A549 (cell line): ENCODE data around the gene TNIK.

Source experiments
- CHD4 ChIP-seq: fragments of 200-600 bp; sonication (generic); IDR thresholded peaks from 2 replicates; pipeline ENCODE4 v1.6.1; 2016; ENCODE audit warnings: antibody characterized with exemption, mild to moderate bottlenecking, borderline replicate concordance
- CTCF ChIP-seq: fragments of >200 bp; sonication (Bioruptor Twin); formaldehyde crosslinking; IDR thresholded peaks from 3 replicates; pipeline ENCODE4 v1.5.1; 2016
- E2F6 ChIP-seq: IDR thresholded peaks from 2 replicates; pipeline ENCODE4 v1.6.1; 2012; ENCODE audit warnings: low read depth, borderline replicate concordance
- ELK1 ChIP-seq: fragments of 150-350 bp; IDR thresholded peaks from 2 replicates; pipeline ENCODE4 v1.6.1; 2014; ENCODE audit warnings: low read depth, mild to moderate bottlenecking, low read length
- MAFK ChIP-seq: fragments of 450-650 bp; IDR thresholded peaks from 2 replicates; pipeline ENCODE4 v1.6.1; 2014; ENCODE audit not compliant: partially characterized antibody
- POLR2A ChIP-seq: IDR thresholded peaks from 2 replicates; pipeline ENCODE4 v1.6.1; 2012; ENCODE audit warnings: mild to moderate bottlenecking, low read length
- ZC3H11A ChIP-seq: fragments of 450-650 bp; IDR thresholded peaks from 2 replicates; pipeline ENCODE4 v1.6.1; 2014; ENCODE audit warnings: antibody characterized with exemption, mild to moderate bottlenecking

GRCh38 chr3:171133796-171134569, 326.2 kb downstream of the TNIK start:
- no peak for TF ChIP-seq E2F6
- TF ChIP-seq CHD4 = no peak
- no peak for TF ChIP-seq ZC3H11A
- TF ChIP-seq MAFK = no peak
- no peak for TF ChIP-seq CTCF
- no peak for TF ChIP-seq ELK1
- no peak for TF ChIP-seq POLR2A
